ENCODE results near the gene ERV3-1.
"Not testable (repeated sequence)": the region's sequence is repeated elsewhere in the genome, so short reads cannot be mapped to it uniquely, and the experiment has no call there.

DNA sequence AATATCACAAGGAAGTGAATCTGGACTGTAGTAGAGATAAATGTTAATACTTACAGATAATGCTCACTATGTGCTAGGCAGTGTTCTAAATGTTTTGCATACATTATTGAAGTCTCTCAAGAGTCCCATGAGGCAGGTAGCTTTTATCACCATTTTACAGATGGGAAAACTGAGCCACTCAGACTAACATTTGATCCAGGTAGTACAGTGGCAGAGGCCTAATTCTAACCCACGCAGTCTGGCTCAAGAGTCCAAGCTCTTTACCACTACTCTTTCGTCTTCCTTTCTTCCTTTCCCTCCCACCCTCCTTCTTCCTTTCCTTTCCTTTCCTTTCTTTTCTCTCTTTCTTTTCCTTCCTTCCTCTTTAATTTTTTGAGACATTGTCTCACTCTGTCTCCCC lies 39.1 kb upstream of the ERV3-1 start:
- TF ChIP-seq CTCF (conservative IDR thresholded peaks at IDR 0.05; ENCODE audit: low read depth in 2 of 2); POLR2AphosphoS5 (IDR thresholded peaks at IDR 0.05; ENCODE audit: low read depth); CREB1 (CRISPR knock-in tag; IDR thresholded peaks at IDR 0.05; ENCODE audit: low read depth); REST (IDR thresholded peaks at IDR 0.05; ENCODE audit: unreplicated experiment); EZH2phosphoT487 (IDR thresholded peaks at IDR 0.05; ENCODE audit: unreplicated experiment); ZNF114 (CRISPR knock-in tag; IDR thresholded peaks at IDR 0.05); EZH2 (IDR thresholded peaks at IDR 0.05; ENCODE audit: low read depth, unreplicated experiment); NANOG (IDR thresholded peaks at IDR 0.05; ENCODE audit: borderline replicate concordance); STAT1 (IDR thresholded peaks at IDR 0.05; ENCODE audit: unreplicated experiment); ETS1 (IDR thresholded peaks at IDR 0.05); JUNB (IDR thresholded peaks at IDR 0.05; ENCODE audit: unreplicated experiment): not testable (repeated sequence)

All from GM23338 (cell line).